Activated CD4-positive, alpha-beta T cell treated with anti-CD3 and anti-CD28 coated beads, Interleukin-2, amount 10 ng/mL, durations not matched to agents 24 days and 14 days (primary cell): ENCODE results near the gene VAV2. TPM values are rescaled to one million over a fixed set of nuclear protein-coding genes. Genes with fewer than 3 reads are reported as not detected.

ENCODE experiments used
- DNase-seq: peaks from one replicate; pipeline ENCODE4 v3.0.0; 2022
- H3K27ac Mint-ChIP-seq: one replicate; pipeline ENCODE4 v1.8.0; 2022; ENCODE audit warnings: mild to moderate bottlenecking, mixed read lengths
- H3K27me3 Mint-ChIP-seq: one replicate; pipeline ENCODE4 v1.8.0; 2022; ENCODE audit warnings: mixed read lengths
- H3K36me3 Mint-ChIP-seq: one replicate; pipeline ENCODE4 v1.8.0; 2022; ENCODE audit warnings: low read depth, mild to moderate bottlenecking, mixed read lengths
- H3K4me1 Mint-ChIP-seq: one replicate; pipeline ENCODE4 v1.8.0; 2021; ENCODE audit warnings: mixed read lengths
- H3K4me3 Mint-ChIP-seq: one replicate; pipeline ENCODE4 v1.8.0; 2022; ENCODE audit warnings: mild to moderate bottlenecking, moderate library complexity, mixed read lengths
- H3K9me3 Mint-ChIP-seq: one replicate; pipeline ENCODE4 v1.8.0; 2021; ENCODE audit warnings: mixed read lengths
- intact Hi-C: fragments of 100-400 bp; cut with micrococcal nuclease; formaldehyde crosslinking; loops from one replicate; pipeline ENCODE4 v1.15.1; 2023
- total RNA-seq: library from RNA; stranded (reverse); gene quantifications from 2 replicates; pipeline ENCODE4 v1.2.3, GENCODE V29; 2022

The VAV2 gene
- total RNA-seq, 1 donor from 2014 or later = 9.0 TPM

GRCh38 chr9:134011401-134011800 is 19.3 kb upstream of the VAV2 start:
- intact Hi-C loops = no loop called here

GRCh38 chr9:134010310-134011173 is 18.4 kb upstream of the VAV2 start:
- no peak for DNase-seq
- intact Hi-C loops = no loop called here
- Mint-ChIP-seq H3K4me3 (no peak overlapping the region), H3K27me3 (no peaks in the 10 kb centered on the region), H3K4me1 (no peaks in the 10 kb centered on the region), H3K36me3 (peaks cover 5% of the 10 kb centered on the region), H3K9me3 (peaks cover 4% of the 10 kb centered on the region), H3K27ac (no peak overlapping the region)

More at GRCh38 chr9:134011401-134011800, 19.3 kb upstream of the VAV2 start:
- Mint-ChIP-seq H3K9me3 (peaks cover 4% of the 10 kb centered on the region), H3K4me1 (no peaks in the 10 kb centered on the region), H3K27ac (no peak overlapping the region), H3K27me3 (no peaks in the 10 kb centered on the region), H3K36me3 (peaks cover 5% of the 10 kb centered on the region), H3K4me3 (no peak overlapping the region)
- DNase-seq = no peak

GRCh38 chr9:134007571-134007970 is 15.4 kb upstream of the VAV2 start:
- intact Hi-C loops = no loop called here
- no peak overlapping the region for H3K4me3 Mint-ChIP-seq
- H3K36me3 Mint-ChIP-seq = peaks cover 3% of the 10 kb centered on the region
- no peak for DNase-seq
- no peak overlapping the region for H3K27ac Mint-ChIP-seq
- H3K27me3 Mint-ChIP-seq = no peaks in the 10 kb centered on the region
- no peaks in the 10 kb centered on the region for H3K4me1 Mint-ChIP-seq
- no peaks in the 10 kb centered on the region for H3K9me3 Mint-ChIP-seq

DNA sequence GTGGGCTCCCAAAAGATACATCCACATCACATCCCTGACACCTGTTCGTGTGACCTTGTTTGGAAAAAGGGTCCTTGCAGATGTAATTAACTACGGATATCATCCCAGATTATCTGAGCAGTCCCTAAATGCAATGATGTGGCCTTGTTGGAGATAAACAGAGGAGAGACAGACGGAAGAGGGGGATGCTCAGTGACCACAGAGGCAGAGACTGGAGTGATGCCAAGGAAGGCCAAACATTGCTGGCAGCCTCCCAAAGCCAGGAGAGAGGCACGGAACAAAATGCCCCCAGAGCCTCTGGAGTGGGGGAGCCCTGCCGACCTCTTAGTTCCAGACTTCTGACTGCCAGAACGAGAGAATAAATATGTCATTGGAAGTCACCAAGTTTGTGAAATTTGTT is 15.0 kb upstream of the VAV2 start:
- H3K4me3 Mint-ChIP-seq = no peak overlapping the region
- H3K36me3 Mint-ChIP-seq = peaks cover 3% of the 10 kb centered on the region
- H3K4me1 Mint-ChIP-seq = no peaks in the 10 kb centered on the region
- no peak overlapping the region for H3K27ac Mint-ChIP-seq
- intact Hi-C loops = no loop called here
- no peak for DNase-seq
- H3K27me3 Mint-ChIP-seq = no peaks in the 10 kb centered on the region
- H3K9me3 Mint-ChIP-seq = no peaks in the 10 kb centered on the region

DNA sequence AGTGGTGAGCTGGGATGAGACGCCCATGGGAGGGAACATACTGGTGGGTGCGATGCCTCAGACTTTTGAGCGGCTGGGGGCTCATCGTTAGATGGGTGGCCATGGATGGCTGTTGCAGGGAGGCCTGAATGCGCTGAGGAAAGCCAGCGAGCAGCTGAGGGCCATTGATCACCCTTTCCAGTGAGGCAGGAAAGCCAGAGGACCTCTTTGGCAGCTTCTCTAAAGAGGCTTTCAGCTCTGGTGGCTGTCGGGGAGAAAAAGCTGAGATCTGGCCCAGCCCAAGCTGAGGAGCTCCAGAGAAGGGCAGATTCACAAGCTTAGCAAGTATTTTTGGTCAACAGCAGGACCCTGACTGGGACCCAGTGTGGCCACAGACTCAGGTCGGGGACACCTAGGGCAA is 13.3 kb upstream of the VAV2 start:
- intact Hi-C loops = no loop called here
- no peaks in the 10 kb centered on the region for H3K36me3 Mint-ChIP-seq
- no peaks in the 10 kb centered on the region for H3K4me1 Mint-ChIP-seq
- no peak overlapping the region for H3K4me3 Mint-ChIP-seq
- H3K9me3 Mint-ChIP-seq = no peaks in the 10 kb centered on the region
- no peak overlapping the region for H3K27ac Mint-ChIP-seq
- no peak for DNase-seq
- no peaks in the 10 kb centered on the region for H3K27me3 Mint-ChIP-seq

GRCh38 chr9:134004881-134005280 is 12.8 kb upstream of the VAV2 start:
- DNase-seq = no peak
- Mint-ChIP-seq H3K36me3 (no peaks in the 10 kb centered on the region), H3K4me3 (no peak overlapping the region), H3K9me3 (no peaks in the 10 kb centered on the region), H3K27me3 (no peaks in the 10 kb centered on the region), H3K27ac (no peak overlapping the region), H3K4me1 (no peaks in the 10 kb centered on the region)
- intact Hi-C loops = no loop called here

GRCh38 chr9:134004131-134004873 is 12.2 kb upstream of the VAV2 start:
- no peaks in the 10 kb centered on the region for H3K27me3 Mint-ChIP-seq
- H3K36me3 Mint-ChIP-seq = no peaks in the 10 kb centered on the region
- intact Hi-C loops = no loop called here
- H3K4me1 Mint-ChIP-seq = no peaks in the 10 kb centered on the region
- H3K27ac Mint-ChIP-seq = no peak overlapping the region
- no peak for DNase-seq
- H3K9me3 Mint-ChIP-seq = no peaks in the 10 kb centered on the region
- H3K4me3 Mint-ChIP-seq = no peak overlapping the region

- no peak for DNase-seq
- Mint-ChIP-seq H3K36me3 (no peaks in the 10 kb centered on the region), H3K27ac (no peak overlapping the region), H3K4me3 (no peak overlapping the region), H3K4me1 (no peaks in the 10 kb centered on the region), H3K9me3 (no peaks in the 10 kb centered on the region), H3K27me3 (no peaks in the 10 kb centered on the region)
- intact Hi-C loops = no loop called here
Observed at GRCh38 chr9:134003237-134003636, 11.1 kb upstream of the VAV2 start.

GRCh38 chr9:134002796-134003195 is 10.7 kb upstream of the VAV2 start:
- H3K27me3 Mint-ChIP-seq = no peaks in the 10 kb centered on the region
- H3K4me3 Mint-ChIP-seq = no peak overlapping the region
- no peak for DNase-seq
- intact Hi-C loops = no loop called here
- H3K36me3 Mint-ChIP-seq = no peaks in the 10 kb centered on the region
- no peaks in the 10 kb centered on the region for H3K4me1 Mint-ChIP-seq
- no peak overlapping the region for H3K27ac Mint-ChIP-seq
- H3K9me3 Mint-ChIP-seq = no peaks in the 10 kb centered on the region

- no peak for DNase-seq
- intact Hi-C loops = no loop called here
- Mint-ChIP-seq H3K9me3 (no peaks in the 10 kb centered on the region), H3K4me1 (no peaks in the 10 kb centered on the region), H3K27ac (no peak overlapping the region), H3K36me3 (no peaks in the 10 kb centered on the region), H3K27me3 (no peaks in the 10 kb centered on the region), H3K4me3 (no peak overlapping the region)
Observed at GRCh38 chr9:133999851-134000265, 7.7 kb upstream of the VAV2 start.

DNA sequence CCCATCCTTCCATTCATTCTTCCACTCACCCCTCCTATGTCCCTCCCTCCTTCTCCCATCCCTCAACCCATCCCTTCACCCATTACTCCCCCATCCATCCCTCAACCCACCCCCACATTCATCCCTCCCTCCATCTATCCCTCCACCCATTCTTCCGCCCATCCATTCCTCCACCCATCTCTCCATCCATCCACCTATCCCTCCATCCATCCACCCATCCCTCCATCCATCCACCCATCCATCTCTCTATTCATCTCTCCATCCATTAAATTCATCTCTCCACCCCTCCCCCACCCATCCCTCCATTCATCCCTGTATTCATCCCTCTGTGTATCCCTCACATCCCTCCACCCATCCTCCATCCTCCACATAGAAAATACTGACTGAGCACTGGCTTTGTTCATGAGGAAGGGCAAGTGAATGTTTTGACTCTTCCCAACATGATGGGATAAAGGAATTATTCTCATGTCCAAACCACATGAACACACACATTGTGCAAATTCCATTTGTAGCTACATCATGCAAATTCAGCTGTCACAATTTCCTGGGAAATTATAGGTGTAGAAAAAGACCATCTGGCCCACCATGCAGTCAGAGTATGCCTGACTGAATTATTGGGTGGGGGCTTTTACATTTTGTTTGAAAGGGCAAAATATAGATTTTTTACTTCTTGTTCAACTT is 6.9 kb upstream of the VAV2 start:
- Mint-ChIP-seq H3K36me3 (no peaks in the 10 kb centered on the region), H3K27ac (no peak overlapping the region), H3K4me3 (no peak overlapping the region), H3K4me1 (peaks cover 2% of the 10 kb centered on the region), H3K9me3 (no peaks in the 10 kb centered on the region), H3K27me3 (peaks cover 2% of the 10 kb centered on the region)
- intact Hi-C loops = no loop called here
- DNase-seq = no peak

- Mint-ChIP-seq H3K36me3 (no peaks in the 10 kb centered on the region), H3K9me3 (no peaks in the 10 kb centered on the region), H3K4me1 (peaks cover 2% of the 10 kb centered on the region), H3K27ac (no peak overlapping the region), H3K4me3 (no peak overlapping the region), H3K27me3 (peaks cover 2% of the 10 kb centered on the region)
- no peak for DNase-seq
- intact Hi-C loops = no loop called here
Observed at GRCh38 chr9:133997584-133997983, 5.5 kb upstream of the VAV2 start.

DNA sequence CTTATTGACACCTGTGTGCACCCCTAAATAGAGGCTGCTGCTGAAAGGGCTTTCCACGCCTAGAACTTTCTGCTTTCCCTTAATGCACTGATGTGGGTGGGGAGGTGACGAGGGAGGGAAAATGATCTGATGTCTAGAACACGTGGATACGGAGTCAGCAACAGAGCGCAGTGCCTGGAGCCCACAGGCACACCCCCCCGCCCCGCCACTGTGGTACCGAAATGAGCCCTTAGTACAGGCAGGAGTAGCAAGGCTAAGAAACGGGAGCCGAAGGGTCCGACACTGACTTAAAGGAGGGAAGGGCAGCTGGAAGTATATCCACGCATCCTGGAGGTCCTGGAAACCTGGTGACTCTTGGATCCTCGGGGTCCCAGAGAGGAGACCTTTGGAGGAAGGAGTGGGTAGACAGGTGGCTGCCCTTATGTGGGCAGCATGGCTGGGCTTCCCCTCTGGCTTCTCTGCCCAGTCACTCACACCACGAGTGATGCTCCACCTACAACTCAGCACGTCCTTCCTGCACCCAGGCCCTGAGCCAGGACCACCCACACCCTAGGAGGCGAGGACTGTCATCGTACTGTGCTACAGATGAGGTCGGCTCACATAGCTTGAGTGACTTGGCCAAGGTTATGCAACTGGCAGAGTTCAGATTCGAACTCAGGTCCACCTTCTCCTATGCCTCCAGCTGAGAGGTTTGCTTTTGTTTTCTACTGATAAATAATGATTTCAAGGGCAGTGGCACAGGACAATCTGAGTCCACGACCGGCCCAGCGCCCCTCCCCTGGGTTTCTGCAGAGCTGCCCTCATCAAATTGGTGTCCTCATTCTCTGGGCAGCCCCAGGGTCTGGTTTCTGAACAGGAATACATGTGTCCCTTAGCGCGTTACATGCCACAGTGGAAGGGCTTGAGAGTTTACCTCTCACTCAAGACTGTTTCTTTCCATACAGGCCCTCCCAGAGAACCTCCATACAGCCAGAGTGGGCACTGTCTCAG is 4.7 kb upstream of the VAV2 start:
- Mint-ChIP-seq H3K27ac (no peak overlapping the region), H3K9me3 (no peaks in the 10 kb centered on the region), H3K4me3 (no peak overlapping the region), H3K27me3 (peaks cover 2% of the 10 kb centered on the region), H3K36me3 (no peaks in the 10 kb centered on the region), H3K4me1 (peaks cover 2% of the 10 kb centered on the region)
- no peak for DNase-seq
- intact Hi-C loops = no loop called here
